GM12878 (cell line): Measurements from ENCODE around the gene MMEL1.

Experiments used
- ASH2L ChIP-seq: fragments of 300-600, 200-600 bp; sonication (generic); IDR thresholded peaks from 2 replicates; pipeline ENCODE4 v1.6.1; 2017; ENCODE audit warnings: low read depth, mild to moderate bottlenecking, borderline replicate concordance
- BHLHE40 ChIP-seq, 2 experiments: fragments of 450-650 bp in 1 of 2; IDR thresholded peaks; 2 replicates each; pipeline ENCODE4 v1.6.1; 2011 to 2017; ENCODE audit warnings: low read depth in 2 of 2, borderline replicate concordance in 1 of 2, improper control_type of control experiment in 1 of 2, low read length in 1 of 2, mild to moderate bottlenecking in 1 of 2
- CBFB ChIP-seq: IDR thresholded peaks from 2 replicates; pipeline ENCODE4 v1.6.1; 2016; ENCODE audit warnings: antibody characterized with exemption, low read depth
- CREB1 ChIP-seq: IDR thresholded peaks from 2 replicates; pipeline ENCODE4 v1.6.1; 2012; ENCODE audit warnings: low read depth, mild to moderate bottlenecking, inconsistent platforms
- KDM1A ChIP-seq: fragments of 200-600 bp; sonication (generic); IDR thresholded peaks from 2 replicates; pipeline ENCODE4 v1.6.1; 2016; ENCODE audit warnings: borderline replicate concordance
- NFIC ChIP-seq: IDR thresholded peaks from 2 replicates; pipeline ENCODE4 v1.6.1; 2012; ENCODE audit warnings: low read depth, mild to moderate bottlenecking, inconsistent platforms, low read length, moderate library complexity
- TBL1XR1 ChIP-seq: IDR thresholded peaks from 2 replicates; pipeline ENCODE4 v1.6.1; 2012; ENCODE audit warnings: low read depth, low read length, improper control_type of control experiment
- ZNF217 ChIP-seq: fragments of 450-650 bp; IDR thresholded peaks from 2 replicates; pipeline ENCODE4 v1.6.1; 2017; ENCODE audit warnings: antibody characterized with exemption, mild to moderate bottlenecking
- TF ChIP-seq, protein P1 (sequence below): IDR thresholded peaks from 2 replicates; pipeline ENCODE4 v1.6.1; 2011; ENCODE audit warnings: mild to moderate bottlenecking, low read depth, low read length, moderate library complexity; ENCODE audit not compliant: insufficient replicate concordance
- TF ChIP-seq, protein P2 (sequence below), 3 experiments: IDR thresholded peaks in 2 of 3; conservative IDR thresholded peaks in 1 of 3; 2 replicates each; pipeline ENCODE4 v1.5.1; 2011; ENCODE audit warnings: low read depth in 3 of 3, low read length in 3 of 3, mild to moderate bottlenecking in 3 of 3, control low read depth in 2 of 3, moderate library complexity in 2 of 3, inconsistent platforms in 1 of 3, mixed read lengths in 1 of 3; ENCODE audit not compliant: control insufficient read depth in 2 of 3, insufficient read depth in 1 of 3; ENCODE audit errors: extremely low read depth in 1 of 3
- TF ChIP-seq, protein P3 (sequence below): fragments of 450-650 bp; IDR thresholded peaks from 2 replicates; pipeline ENCODE4 v1.6.1; 2017; ENCODE audit warnings: antibody characterized with exemption, mild to moderate bottlenecking, moderate library complexity
- TF ChIP-seq, protein P4 (sequence below): IDR thresholded peaks from 2 replicates; pipeline ENCODE4 v1.6.1; 2012; ENCODE audit warnings: low read depth, low read length, improper control_type of control experiment

DNA sequence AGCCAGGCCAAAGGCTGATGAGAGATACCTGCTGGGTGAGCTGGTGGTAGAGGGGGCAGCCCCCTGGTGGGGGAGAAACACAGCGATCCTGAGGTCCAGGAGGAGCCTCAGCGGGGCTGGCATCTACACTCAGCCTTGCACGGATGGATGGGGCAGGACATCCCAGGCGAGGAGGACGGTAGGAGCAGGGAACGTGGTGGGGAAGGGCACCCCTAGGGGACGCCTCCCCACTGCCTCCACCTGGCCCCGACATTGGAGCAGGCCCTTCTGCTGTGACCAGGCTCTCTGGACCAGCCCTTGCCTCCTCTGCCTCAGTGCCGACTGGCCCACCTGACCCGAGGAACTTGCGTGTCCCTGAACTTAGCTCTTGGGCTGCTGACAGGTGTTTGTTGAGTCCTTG, 6.4 kb upstream of the MMEL1 start:
- TF ChIP-seq NFIC (no peak), TBL1XR1 (no peak), ZNF217 (no peak), ASH2L (no peak), BHLHE40 (IDR thresholded peaks at IDR 0.05; ENCODE audit: borderline replicate concordance in 1 of 2, low read depth in 2 of 2, low read length in 1 of 2) (no peak), CREB1 (no peak), KDM1A (no peak), CBFB (no peak)
- TF ChIP-seq, protein P1, sequence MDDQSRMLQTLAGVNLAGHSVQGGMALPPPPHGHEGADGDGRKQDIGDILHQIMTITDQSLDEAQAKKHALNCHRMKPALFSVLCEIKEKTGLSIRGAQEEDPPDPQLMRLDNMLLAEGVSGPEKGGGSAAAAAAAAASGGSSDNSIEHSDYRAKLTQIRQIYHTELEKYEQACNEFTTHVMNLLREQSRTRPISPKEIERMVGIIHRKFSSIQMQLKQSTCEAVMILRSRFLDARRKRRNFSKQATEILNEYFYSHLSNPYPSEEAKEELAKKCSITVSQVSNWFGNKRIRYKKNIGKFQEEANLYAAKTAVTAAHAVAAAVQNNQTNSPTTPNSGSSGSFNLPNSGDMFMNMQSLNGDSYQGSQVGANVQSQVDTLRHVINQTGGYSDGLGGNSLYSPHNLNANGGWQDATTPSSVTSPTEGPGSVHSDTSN: no peak
- TF ChIP-seq, protein P2, sequence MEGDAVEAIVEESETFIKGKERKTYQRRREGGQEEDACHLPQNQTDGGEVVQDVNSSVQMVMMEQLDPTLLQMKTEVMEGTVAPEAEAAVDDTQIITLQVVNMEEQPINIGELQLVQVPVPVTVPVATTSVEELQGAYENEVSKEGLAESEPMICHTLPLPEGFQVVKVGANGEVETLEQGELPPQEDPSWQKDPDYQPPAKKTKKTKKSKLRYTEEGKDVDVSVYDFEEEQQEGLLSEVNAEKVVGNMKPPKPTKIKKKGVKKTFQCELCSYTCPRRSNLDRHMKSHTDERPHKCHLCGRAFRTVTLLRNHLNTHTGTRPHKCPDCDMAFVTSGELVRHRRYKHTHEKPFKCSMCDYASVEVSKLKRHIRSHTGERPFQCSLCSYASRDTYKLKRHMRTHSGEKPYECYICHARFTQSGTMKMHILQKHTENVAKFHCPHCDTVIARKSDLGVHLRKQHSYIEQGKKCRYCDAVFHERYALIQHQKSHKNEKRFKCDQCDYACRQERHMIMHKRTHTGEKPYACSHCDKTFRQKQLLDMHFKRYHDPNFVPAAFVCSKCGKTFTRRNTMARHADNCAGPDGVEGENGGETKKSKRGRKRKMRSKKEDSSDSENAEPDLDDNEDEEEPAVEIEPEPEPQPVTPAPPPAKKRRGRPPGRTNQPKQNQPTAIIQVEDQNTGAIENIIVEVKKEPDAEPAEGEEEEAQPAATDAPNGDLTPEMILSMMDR (IDR thresholded peaks at IDR 0.05 in 2 of 3, conservative IDR thresholded peaks at IDR 0.05 in 1 of 3; ENCODE audit: control insufficient read depth in 2 of 3, extremely low read depth in 1 of 3, insufficient read depth in 1 of 3, low read depth in 3 of 3, low read length in 3 of 3): no peak
- TF ChIP-seq, protein P3, sequence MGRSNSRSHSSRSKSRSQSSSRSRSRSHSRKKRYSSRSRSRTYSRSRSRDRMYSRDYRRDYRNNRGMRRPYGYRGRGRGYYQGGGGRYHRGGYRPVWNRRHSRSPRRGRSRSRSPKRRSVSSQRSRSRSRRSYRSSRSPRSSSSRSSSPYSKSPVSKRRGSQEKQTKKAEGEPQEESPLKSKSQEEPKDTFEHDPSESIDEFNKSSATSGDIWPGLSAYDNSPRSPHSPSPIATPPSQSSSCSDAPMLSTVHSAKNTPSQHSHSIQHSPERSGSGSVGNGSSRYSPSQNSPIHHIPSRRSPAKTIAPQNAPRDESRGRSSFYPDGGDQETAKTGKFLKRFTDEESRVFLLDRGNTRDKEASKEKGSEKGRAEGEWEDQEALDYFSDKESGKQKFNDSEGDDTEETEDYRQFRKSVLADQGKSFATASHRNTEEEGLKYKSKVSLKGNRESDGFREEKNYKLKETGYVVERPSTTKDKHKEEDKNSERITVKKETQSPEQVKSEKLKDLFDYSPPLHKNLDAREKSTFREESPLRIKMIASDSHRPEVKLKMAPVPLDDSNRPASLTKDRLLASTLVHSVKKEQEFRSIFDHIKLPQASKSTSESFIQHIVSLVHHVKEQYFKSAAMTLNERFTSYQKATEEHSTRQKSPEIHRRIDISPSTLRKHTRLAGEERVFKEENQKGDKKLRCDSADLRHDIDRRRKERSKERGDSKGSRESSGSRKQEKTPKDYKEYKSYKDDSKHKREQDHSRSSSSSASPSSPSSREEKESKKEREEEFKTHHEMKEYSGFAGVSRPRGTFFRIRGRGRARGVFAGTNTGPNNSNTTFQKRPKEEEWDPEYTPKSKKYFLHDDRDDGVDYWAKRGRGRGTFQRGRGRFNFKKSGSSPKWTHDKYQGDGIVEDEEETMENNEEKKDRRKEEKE: no peak
- TF ChIP-seq, protein P4, sequence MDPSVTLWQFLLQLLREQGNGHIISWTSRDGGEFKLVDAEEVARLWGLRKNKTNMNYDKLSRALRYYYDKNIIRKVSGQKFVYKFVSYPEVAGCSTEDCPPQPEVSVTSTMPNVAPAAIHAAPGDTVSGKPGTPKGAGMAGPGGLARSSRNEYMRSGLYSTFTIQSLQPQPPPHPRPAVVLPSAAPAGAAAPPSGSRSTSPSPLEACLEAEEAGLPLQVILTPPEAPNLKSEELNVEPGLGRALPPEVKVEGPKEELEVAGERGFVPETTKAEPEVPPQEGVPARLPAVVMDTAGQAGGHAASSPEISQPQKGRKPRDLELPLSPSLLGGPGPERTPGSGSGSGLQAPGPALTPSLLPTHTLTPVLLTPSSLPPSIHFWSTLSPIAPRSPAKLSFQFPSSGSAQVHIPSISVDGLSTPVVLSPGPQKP: no peak
